ENCODE results near the gene STIL. TPM values are rescaled to one million over a fixed set of nuclear protein-coding genes. Genes with fewer than 3 reads are reported as not detected.

The STIL gene
- total and polyA plus RNA-seq, 2 of the 13 experiments (the other 11 are each of a cell fraction or from before 2014, with no cell fraction given): 13.7 to 18.6 TPM

- Histone ChIP-seq H4K20me1 (ENCODE audit: insufficient read depth, low read length) (peaks cover 3% of the 10 kb centered on the region; the same call in 1 of the 2 replicates), H3K4me1 (ENCODE audit: insufficient read depth, low read length) (peaks cover 52% of the 10 kb centered on the region), H3K79me2 (ENCODE audit: insufficient read depth, low read length) (peaks cover 50% of the 10 kb centered on the region), H3K36me3 (replicated peaks in 1 of 2; ENCODE audit: control insufficient read depth in 1 of 2, insufficient read depth in 2 of 2, low read length in 2 of 2) (peaks cover 0 to 9% of the 10 kb centered on the region in 2 experiments; a peak in 2 of 5 replicates), H3K27me3 (ENCODE audit: control insufficient read depth in 1 of 2, insufficient read depth in 2 of 2, low read length in 2 of 2) (no peaks in the 10 kb centered on the region; a peak in 1 of 5 replicates), H3K9me3 (ENCODE audit: low read length) (no peaks in the 10 kb centered on the region), H2AFZ (ENCODE audit: low read length) (no peak overlapping the region), H3K27ac (ENCODE audit: extremely low read length, insufficient read depth, low read length) (peak overlapping the region; percentile 99), H3K4me3 (replicated peaks in 1 of 3; ENCODE audit: insufficient read depth in 1 of 3, low read depth in 2 of 3, low read length in 3 of 3) (peak overlapping the region; percentile 87 to 98 (median 94)), H3K4me2 (ENCODE audit: low read depth, low read length) (peak overlapping the region; percentile 84), H3K9ac (ENCODE audit: insufficient read depth, low read depth, low read length) (peak overlapping the region; percentile 95)
- TSS peak; percentile 83 for BruUV-seq (replicated peaks)
- in situ Hi-C loops (cut with HindIII; ENCODE audit: extremely low pct_ligation_motif_present, low pct_unique_long_range_greater_than_20kb): no loop called here
- FAIRE-seq: peak; percentile 88
- ATAC-seq: no peak
- ChIA-PET POLR2A (interaction anchor here (0.9 to 3.2 kb wide), 9 partner anchors 10 to 156 kb away, joined by 4 to 54 read pairs (median 7); partner anchors contain the start of genes FOXD2 and STIL), CTCF (ENCODE audit: low intra/inter-chr PET ratio, low total read pairs) (no interaction called here)
- WGBS (ENCODE audit: low lambda C conversion rate): 48% methylated on average over 9 of the region's 9 CpGs
- intact Hi-C loops (cut with micrococcal nuclease; ENCODE audit: unreplicated experiment): loop anchor here (1.0 kb wide), 1 partner anchor 44 kb away; no protein-coding TSS in a partner anchor
- DNase-seq (ENCODE audit: low spot score): peak; percentile 82
- TF ChIP-seq TSC22D2 (CRISPR knock-in tag; IDR thresholded peaks at IDR 0.05; ENCODE audit: borderline replicate concordance) (peak; percentile 60; the same call in 1 of the 2 replicates), ZFAT (CRISPR knock-in tag; conservative IDR thresholded peaks at IDR 0.05) (no peak), EHMT2 (IDR thresholded peaks at IDR 0.05; ENCODE audit: borderline replicate concordance, low read depth, low read length) (no peak), ZGPAT (CRISPR knock-in tag; IDR thresholded peaks at IDR 0.05) (peak; percentile 46; the same call in 1 of the 2 replicates), KLF16 (CRISPR knock-in tag; IDR thresholded peaks at IDR 0.05) (0 out of 4 replicates have a peak, but pooled peaks of 1 of the 2 experiments have one; percentile 32), GRHL1 (CRISPR knock-in tag; conservative IDR thresholded peaks at IDR 0.05) (no peak), NR2F1 (CRISPR knock-in tag; IDR thresholded peaks at IDR 0.05) (peak in 1 of 2 experiments; percentile 12; a peak in 1 of 4 replicates), ATF2 (CRISPR knock-in tag; IDR thresholded peaks at IDR 0.05) (peak; percentile 37; the same call in 1 of the 2 replicates), ZNF260 (CRISPR knock-in tag; IDR thresholded peaks at IDR 0.05; ENCODE audit: borderline replicate concordance, low read depth) (no peak), CREB1 (IDR thresholded peaks at IDR 0.05) (0 out of 2 replicates have a peak, but pooled peaks have one; percentile 30), CREB1 (CRISPR knock-in tag; IDR thresholded peaks at IDR 0.05) (peak; percentile 62; the same call in 1 of the 2 replicates), TARDBP (CRISPR knock-in tag; IDR thresholded peaks at IDR 0.05) (0 out of 2 replicates have a peak, but pooled peaks have one; percentile 2), ZNF792 (CRISPR knock-in tag; IDR thresholded peaks at IDR 0.05) (0 out of 2 replicates have a peak, but pooled peaks have one; percentile 20), RXRB (CRISPR knock-in tag; IDR thresholded peaks at IDR 0.05; ENCODE audit: borderline replicate concordance) (0 out of 2 replicates have a peak, but pooled peaks have one; percentile 1), NR2C2 (CRISPR knock-in tag; IDR thresholded peaks at IDR 0.05; ENCODE audit: borderline replicate concordance) (0 out of 2 replicates have a peak, but pooled peaks have one; percentile 64), KAT2B (IDR thresholded peaks at IDR 0.05; ENCODE audit: borderline replicate concordance, low read depth, low read length) (no peak), GABPA (IDR thresholded peaks at IDR 0.05; ENCODE audit: low read depth, low read length) (0 out of 2 replicates have a peak, but pooled peaks have one; percentile 25), GABPA (CRISPR knock-in tag; IDR thresholded peaks at IDR 0.05; ENCODE audit: low read depth) (peak; percentile 82), NR2F6 (IDR thresholded peaks at IDR 0.05) (no peak), NR2F6 (CRISPR knock-in tag; IDR thresholded peaks at IDR 0.05) (peak; percentile 66), ZNF143 (CRISPR knock-in tag; IDR thresholded peaks at IDR 0.05) (no peak)
Observed at GRCh38 chr1:47334765-47335435, 21.0 kb upstream of the STIL start.

Measured in HepG2 (cell line).